HG03103 (cell line): ENCODE results near the gene ZNF175.

ENCODE experiments used
- ATAC-seq: cut with Tn5 transposase; IDR thresholded peaks from one replicate; pipeline ENCODE4 v1.9.1; 2021; ENCODE audit warnings: low read depth; ENCODE audit not compliant: unreplicated experiment

ZNF175 gene

DNA sequence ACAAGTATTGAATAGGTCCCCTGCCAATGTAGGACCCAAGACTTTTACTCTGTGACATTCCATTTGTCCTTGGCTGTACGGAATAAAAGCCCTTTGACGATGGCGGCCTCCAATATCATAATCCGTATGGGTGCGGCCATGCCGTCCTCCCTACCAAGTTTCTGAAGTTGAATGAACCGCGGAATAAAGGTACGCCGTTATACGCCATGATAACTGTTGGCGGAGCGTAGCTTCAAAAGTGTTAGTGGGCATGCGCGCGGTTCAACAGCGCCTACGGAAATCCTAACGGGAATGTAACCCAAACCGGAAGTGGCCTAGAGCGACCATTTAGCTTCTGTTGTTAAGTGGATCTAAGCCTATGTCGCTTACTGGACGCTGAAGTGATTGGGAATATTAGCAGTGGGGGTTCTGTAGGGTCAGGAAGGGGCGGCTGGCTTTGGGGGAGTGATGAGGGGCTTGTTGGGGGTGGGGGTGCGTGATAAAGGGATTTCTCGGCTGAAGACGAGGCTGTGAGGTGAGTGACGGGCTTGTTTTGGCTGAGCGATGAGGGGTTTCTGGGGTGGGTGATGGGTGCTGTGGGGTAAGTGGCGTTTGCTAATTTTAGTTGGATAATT lies at the start of gene ZNF175:
Gene ZNF175 (plus strand): TSS at position 322 of the 614 bp plus-strand sequence. CDS start 2,047 bp downstream, outside the sequence.
- peak; percentile 84 for ATAC-seq

DNA sequence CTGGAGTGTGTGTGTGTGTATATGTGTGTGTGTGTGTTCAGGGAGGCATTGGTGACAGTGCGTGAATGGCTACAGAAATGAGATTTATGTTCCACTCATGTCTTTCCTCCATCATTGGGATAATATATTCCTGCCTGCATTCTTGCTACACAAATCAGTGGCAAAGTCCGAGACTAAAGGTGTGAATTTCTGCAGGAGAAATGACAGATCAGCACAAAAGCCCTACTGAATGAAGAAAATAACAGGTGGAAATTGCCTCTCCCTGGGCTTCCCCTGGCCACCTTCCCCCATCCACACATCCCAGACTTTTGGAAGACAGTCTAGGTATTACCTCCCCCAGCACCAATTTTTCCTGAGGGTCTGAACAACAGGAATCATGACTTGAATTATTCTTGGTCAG lies 49.7 kb upstream of the ZNF175 start:
- ATAC-seq: no peak

DNA sequence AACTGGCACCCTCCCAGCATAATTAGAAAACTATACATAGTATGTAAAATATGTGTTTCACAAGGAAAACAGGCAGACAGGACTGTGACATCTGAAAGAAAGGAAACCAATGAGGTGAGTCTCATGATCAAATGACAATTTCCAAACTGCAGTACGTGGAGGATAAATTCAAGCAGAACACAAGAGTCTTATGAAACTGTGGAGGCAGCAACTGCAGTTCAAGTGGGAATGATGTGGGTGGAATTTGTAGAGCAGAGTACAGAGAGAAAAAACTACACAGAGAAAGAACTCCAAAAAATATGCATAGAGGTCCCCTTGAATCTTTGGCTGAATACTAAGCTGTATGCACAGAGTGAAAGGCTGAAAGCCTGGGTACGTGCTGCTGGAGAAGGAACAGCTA lies 49.3 kb upstream of the ZNF175 start:
- ATAC-seq: no peak

DNA sequence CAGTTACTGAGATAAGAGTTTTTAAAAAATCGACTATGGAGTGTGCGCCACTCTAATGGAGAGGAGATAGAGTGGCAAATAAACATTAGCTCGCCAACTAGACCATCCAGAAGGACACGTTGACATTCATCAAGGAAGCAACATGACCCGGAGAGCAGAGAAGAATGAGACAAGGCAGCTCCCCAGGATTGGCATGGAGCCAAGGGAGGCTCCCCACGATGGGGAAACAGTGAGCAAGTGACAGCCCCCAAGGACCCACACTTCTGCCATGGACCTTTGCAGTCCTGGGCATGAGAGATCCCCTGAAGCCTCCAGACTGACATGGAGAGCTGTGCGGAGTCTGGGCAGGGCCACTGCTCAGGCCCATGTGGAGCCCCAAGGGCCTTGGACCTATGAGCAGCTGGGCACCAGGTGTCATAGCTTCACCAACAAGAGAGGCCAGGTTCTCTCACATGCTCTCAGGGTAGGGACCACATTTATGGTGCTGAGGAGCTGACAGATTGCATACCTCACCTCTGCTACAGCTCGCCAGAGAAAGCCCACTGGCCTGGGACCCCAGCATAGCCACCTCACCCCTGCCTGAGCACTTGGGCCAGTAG lies 46.3 kb upstream of the ZNF175 start:
- no peak for ATAC-seq

DNA sequence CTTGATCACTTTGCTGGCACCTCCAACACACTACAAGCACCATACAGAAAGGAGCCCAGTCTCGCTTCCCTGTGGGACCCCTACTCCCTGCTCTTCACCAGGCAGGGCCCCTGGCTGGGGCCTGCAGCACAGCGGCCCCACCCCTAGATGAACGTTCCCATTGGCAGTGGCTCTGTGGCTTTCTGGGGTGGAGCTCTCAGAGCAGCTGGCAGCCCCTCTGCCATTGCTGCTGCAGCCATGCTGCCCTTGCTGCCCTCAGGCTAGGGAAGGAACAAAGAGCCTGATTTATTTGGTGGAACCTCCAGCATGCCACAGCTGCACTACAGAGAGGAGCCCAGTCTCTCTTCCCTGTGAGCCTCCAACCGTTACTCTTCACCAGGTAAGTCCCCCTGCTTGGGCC lies 45.4 kb upstream of the ZNF175 start:
- ATAC-seq: no peak

DNA sequence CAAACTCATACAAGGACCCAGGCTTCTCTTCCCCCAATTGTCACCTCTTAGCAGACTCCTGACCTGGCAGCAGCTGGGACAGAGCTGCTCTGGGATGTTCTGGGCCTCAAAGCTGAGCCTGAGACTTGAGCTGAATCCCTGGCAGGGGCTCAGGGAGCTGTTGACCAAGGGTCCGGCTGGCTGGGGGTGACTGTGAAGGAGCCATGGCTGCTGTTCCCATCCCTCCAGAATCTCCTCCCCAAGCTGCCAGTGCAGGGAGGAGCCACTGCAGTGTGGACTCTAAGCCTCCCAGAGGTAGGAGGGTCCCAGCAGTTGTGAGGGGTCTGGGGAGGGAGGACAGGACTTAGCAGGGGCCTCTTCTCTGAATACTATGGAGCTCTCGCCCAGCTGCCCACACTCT lies 41.8 kb upstream of the ZNF175 start:
- ATAC-seq: no peak

DNA sequence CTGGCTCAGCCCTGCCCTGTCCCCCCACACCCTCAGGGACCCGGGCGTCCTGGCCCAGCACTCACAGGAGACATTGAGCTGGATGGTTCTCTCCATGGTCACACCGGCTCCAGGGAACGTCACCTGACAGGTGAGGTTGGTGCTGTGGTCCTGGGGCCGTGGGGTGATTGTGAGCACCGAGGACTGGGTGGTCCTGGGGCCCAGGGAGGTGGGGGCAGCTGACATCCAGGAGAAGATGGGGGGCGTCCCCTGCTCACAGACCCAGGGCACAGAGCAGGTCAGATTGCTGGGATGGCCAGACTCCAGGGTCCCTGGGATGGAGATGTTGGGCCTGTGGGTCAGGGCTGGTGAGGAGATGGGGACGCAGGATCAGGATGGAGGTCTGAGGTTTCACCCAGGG lies 40.5 kb upstream of the ZNF175 start:
- no peak for ATAC-seq

DNA sequence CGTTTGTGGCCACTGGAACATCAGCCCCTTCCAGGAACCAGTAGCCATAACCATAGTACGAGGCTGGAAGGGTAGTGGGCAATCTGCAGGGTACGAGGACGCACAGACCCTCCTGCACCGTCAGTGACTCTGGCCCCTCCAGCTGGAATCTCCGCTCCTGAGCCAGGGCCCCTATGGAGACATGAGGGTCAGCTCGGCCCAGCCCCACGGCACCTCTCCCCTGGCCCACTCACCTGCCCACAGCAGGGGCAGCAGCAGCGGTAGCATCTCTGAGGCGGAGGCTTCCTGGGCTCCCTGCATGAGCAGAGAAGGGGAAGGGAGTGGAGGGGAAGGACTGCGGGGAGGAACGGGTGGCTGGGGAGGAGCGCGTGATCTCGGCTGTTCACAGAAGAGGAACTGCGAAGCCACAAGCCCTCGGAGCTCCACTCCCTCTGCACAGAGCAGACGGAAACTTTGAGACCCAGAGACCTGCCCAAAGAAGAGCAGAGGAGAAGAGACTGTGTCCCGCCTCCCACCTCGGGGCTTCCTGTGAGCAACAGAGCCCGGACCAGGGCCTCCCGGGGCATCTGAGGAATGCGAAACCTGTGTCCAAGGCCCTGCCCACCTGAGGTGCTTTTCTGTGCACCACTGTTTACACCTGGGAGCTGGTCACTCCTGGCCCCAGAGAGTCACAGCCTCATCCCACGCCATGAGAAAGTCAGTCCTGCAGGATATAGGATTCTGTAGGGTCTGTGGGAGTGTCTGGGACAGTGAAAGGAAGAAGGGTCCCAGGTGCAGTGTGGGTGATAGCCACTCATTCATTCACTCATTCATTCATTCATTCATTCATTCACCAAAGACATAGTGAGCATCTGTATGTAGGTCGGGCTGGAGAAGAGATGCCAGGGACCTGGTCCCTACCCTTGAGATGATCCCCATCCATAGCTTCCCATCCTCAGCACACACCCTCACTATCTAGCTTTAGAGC lies 39.5 kb upstream of the ZNF175 start, which contains the start of gene SIGLEC6:
Gene SIGLEC6 (minus strand): TSS at position 322 of the 967 bp plus-strand sequence. CDS start 22 bp downstream, at position 300.
- peak; percentile 71 for ATAC-seq

DNA sequence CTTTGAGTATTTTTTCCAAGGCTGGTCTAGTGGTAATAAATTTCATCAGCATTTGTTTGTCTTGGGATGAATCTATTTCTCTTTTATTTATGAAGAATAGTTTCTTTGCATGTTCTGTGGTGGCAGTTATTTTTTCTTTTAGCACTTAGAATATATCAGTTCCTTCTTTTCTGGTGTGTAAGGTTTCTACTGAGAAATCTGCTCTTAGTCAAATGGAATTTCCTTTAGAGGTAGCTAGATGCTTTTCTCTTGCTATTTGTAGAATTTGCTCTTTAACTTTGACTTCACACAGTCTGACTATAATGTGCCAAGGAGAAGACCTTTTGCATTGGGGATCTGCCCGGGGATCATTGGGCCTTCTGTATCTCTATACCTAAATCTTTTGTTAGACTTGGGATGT lies 35.5 kb upstream of the ZNF175 start:
- no peak for ATAC-seq

DNA sequence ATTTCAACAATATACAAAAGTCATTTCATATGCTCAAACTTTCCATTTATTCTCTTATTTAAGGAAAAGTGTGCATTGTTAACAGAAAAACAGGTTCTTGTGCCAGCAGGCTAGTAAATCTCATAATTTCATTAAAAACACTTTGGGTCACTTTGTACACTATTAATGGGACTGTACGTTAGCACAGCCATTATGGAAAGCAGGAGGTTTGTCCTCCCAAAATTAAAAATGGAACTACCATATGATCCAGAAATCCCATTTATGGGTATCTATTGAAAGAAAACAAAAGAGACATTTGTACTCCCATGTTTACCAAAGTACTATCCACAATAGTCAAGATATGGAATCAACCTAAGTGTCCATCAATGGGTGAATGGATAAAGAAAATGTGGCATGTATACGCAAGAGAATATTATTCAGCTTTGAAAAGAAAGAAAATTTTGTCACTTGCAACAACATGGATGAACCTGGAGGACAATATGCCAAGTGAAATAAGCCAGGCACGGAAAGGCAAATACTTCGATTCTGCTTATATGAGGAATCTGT lies 31.2 kb upstream of the ZNF175 start:
- ATAC-seq: no peak

DNA sequence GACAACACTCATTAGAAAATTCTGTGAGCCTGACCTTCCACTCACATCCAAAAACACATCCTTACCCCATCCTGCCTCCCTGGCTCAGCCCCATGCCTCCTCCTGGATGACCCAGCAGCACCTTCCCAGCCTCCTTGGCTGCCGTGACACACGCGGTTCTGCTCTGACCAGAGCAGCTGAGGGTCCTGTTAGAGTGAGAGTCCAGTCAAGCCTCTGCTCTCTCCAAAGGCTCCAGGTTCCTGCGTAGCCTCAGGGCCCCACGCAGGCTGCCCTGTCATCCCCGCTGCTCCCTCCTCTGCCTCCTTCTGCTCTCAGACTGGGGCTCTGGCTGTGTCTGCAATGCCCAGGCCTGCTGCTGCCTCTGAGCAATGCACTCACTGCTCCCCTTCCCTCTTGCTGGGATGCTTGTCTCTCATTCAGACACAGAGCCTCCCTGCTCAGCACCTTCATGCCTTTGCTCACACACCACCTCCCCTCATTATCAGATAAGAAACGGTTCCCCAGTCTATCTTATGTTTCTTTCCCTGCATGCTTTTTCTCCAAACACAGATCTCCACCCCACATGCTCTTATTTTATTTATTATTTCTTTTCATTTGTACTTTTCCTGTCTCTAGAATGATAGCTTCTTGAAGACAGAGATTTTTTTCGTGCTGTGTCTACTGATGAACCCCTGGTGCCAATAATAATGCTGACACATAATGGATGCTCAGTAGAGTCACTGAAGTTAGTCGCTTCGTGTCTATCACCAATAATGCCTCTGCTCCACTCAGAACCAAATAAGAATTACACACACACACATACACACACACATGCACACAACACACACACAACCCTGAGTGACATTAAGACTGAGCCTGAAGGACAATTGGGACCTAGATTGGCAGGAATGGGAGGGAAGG lies 29.4 kb upstream of the ZNF175 start:
- no peak for ATAC-seq

DNA sequence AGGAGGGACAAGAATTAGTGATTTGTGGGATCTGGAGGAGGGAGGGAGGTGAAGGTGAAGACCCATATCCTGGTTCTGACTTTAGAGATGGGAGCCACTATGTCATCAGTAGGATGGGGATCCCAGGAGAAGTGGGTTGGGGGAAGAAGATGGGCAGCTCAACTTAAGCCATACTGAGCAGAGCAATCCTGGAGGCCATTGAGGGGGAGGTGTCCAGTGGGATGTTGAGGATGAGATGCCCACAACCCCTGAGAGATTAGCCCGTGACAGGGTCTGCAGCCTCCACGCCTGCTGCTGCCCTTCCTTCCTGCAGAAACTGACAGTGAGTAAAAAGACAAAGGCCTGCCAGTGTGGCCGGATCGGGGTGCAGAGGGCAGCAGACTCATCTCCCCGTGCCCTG lies 28.4 kb upstream of the ZNF175 start:
- ATAC-seq: no peak

DNA sequence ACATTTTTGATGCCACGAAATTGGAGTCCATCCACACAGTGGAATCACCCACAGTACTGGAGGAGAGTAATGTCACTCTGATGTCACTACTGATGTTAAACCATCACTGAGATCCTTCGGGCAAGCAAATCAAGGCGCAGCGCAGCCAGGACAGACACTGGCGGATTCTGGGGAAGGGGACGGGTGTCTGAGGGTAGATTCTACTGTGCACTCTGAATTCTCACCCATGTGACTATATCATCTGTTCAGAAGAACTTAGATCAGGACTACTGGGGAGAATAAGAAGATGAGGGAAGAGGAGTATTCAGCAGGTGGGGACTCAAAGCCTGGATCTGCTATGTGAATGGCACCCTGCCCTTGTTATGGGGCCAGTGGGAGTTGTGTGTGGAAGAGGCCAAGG lies 27.0 kb upstream of the ZNF175 start:
- ATAC-seq: no peak

DNA sequence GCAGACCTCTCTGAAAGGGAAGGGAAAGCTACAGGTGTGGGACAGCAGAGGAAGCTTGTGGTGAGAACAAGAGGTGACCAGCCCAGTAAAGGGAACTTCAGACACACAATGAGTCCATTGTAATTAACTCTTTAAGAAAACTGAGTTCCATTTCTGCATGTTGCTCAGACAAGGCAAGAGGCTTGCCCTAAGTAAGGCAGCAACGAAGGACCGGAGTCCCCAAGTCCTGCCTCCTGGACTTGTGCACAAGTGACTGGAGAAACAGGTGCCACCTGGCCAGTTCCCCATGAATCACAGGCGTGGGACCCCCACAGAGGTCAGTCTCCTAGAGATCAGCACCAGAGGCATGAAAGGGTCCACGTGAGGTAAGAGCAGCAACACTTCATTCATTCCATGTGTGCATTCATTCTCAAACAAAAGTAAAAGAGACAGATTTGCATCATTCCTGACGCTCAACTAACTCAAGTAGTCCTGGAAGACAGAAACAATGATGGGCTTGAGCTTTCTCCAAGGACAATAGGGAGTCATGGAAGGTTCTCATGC lies 24.9 kb upstream of the ZNF175 start:
- ATAC-seq: no peak

DNA sequence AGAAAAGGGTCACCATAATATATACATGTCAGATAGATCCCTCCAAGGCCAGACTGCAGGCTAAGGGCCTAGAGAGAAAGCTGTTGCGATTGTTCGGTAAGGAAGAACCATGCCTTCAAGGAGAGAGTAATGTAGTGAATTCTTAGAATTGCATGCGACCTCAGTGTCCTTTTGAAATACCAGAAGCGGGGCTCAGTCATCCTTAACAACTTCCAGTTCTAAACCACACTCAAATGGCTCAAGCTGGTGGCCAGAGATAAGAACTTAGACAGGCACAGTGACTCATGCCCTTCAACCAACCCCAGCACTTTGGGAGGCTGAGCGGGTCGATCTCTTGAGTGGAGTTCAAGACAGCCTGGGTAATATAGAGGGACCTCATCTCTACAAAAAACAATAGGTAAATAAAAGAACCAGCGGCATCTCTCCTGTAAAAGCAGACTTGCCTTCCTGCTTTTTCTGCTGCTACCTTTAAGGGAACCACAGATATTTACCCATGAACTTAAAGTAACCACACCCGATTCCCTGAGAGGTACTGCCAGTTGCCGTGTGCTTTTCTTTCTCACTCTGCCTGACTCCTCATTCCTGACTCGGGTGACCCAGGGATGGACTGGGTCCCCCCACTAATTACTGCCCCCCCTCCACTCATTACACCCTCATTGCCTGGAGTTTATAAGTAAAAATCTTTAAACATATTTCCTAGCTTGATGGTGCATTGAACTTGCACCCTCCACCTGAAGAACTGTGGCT lies 24.3 kb upstream of the ZNF175 start:
- ATAC-seq: no peak

DNA sequence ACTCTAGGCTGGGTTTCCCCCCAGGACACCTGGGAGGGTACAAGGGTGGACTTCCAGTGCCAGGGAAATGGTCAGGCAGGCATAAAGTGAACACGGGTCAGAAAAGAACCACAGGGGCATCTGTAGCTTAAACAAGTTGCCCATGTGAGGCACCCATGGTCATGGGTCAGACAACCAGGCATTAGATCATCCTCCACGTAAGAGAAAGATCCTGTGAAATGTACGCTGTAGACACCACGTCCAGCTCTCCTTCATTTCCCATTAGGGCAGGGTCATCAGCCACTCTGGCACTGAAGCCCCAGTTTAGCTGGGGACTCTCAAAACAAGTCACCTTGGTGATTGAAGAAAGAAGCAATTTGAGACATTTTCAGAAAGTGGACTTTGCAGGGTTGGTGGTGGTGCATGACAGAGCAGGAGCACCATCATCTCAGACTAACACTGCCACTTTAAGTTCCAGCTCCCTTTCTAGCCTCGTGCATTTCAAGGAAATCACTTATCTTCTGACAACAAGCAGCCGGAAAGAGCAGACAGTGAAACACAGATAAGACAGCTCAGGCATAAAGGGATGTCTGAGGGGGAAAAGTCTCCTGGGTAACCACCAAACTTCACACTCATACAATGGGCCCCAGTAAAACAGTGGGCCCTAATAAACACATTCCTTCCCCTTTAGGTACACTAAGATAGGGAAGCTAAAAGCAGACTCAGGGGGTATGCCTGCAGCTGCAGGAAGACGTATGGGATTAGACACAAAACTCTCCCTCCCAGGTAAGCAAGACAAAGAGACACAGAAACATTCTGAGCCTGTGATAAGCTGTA lies 23.5 kb upstream of the ZNF175 start:
- ATAC-seq: no peak

DNA sequence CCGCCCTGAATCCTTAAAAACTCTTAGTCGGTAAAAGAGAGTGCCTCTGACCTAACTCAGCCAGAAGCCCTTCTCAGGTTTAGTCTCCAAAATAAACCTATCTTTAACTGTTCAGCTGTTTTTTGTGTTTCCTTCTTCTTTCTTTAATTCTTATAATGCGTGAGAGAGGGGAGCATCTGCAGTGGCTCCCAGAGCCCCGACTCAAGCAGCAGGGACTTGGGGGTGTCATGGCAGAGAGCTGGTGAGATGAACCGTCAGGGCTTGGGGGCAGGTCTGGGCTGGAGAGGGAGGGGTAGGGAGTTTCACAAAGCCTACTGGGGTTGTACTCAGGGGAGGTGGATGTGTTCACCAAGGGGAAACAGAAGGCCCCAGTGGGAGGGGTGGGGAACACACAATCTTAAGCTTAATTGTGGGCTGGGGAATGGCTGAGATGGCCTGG lies 22.9 kb upstream of the ZNF175 start:
- ATAC-seq: no peak

DNA sequence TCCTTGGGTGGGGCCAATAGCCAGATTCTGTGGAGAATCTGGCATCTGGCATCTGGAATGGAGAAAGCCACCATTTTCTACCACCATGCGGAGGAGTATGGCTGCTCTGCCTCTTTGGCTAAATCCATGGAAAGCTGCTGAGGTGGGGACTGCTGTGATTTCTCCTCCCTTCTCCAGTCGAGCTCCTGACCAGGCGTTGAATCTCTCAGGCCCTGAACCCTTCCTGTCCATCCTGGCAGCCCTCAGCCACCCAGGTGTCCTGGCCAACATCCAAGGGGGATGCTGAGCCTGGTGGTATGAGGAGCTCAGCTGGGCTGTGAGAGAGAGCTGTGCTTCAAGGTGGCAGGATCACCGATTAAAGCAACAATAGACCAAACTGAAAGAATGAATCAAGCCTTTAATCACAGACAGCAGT lies 22.2 kb upstream of the ZNF175 start:
- ATAC-seq: no peak
